ENCODE results near the gene RBM28.

DNA sequence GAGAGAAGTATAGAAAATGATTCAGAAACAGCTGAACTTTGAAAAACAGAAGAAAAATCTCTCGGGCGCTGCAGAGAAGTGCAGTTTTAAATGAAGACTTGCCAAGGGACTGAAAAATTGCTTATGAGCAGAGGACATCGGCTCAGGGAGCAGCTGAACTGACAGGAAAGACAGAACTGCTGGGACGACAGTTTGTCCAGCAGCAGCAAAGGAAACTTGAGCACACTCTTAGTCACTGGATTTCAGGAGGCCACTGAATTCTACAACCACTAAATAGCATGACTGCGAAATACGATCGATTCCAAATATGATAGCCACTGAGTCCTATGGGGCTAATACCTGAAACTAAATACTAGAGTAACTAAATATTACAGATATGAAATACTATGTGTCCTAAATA, 59.6 kb downstream of the RBM28 start:
- TF ChIP-seq EZH2 (IDR thresholded peaks at IDR 0.05; ENCODE audit: low read length, unreplicated experiment) (no peak), CTCF (conservative IDR thresholded peaks at IDR 0.05; ENCODE audit: low read depth, low read length) (no peak)

All from PC-3 (cell line).